Activated CD4-positive, alpha-beta T cell treated with anti-CD3 and anti-CD28 coated beads for 24 hours (primary cell): Measurements from ENCODE around the gene ZFAND3.

Source experiments
- DNase-seq, 2 donors: peaks; one replicate each; pipeline ENCODE4 v3.0.0-alpha.2; 2020; ENCODE audit warnings: low read depth in 2 of 2

The ZFAND3 gene

GRCh38 chr6:37819177-37819801 lies at the start of gene ZFAND3:
TSS of gene ZFAND3 (plus strand) at chr6:37819727. CDS start at chr6:37819946, 219 bp downstream.
- peak; percentile 85 to 90 for DNase-seq

GRCh38 chr6:37774028-37774680 lies 45.4 kb upstream of the ZFAND3 start:
- DNase-seq: no peak

GRCh38 chr6:37776566-37776965 lies 43.0 kb upstream of the ZFAND3 start:
- DNase-seq: no peak

GRCh38 chr6:37777272-37777834 lies 42.2 kb upstream of the ZFAND3 start:
- no peak for DNase-seq

- DNase-seq: no peak
These were observed 40.3 kb upstream of the ZFAND3 start for GRCh38 chr6:37779111-37779800.

GRCh38 chr6:37779902-37780628 lies 39.5 kb upstream of the ZFAND3 start:
- DNase-seq: no peak

GRCh38 chr6:37781788-37782187 lies 37.7 kb upstream of the ZFAND3 start:
- no peak for DNase-seq

- DNase-seq: no peak
These were observed 36.3 kb upstream of the ZFAND3 start for GRCh38 chr6:37783025-37783855.

- no peak for DNase-seq
These were observed 35.5 kb upstream of the ZFAND3 start for GRCh38 chr6:37783856-37784584.

- no peak for DNase-seq
These were observed 35.0 kb upstream of the ZFAND3 start for GRCh38 chr6:37784585-37784967.

GRCh38 chr6:37785002-37785662 lies 34.4 kb upstream of the ZFAND3 start:
- DNase-seq: no peak

GRCh38 chr6:37785663-37786270 lies 33.8 kb upstream of the ZFAND3 start:
- DNase-seq: no peak

GRCh38 chr6:37787216-37787615 lies 32.3 kb upstream of the ZFAND3 start:
- no peak for DNase-seq

- no peak for DNase-seq
These were observed 31.3 kb upstream of the ZFAND3 start for GRCh38 chr6:37788259-37788658.

GRCh38 chr6:37791156-37791919 lies 28.2 kb upstream of the ZFAND3 start:
- DNase-seq: peak; percentile 78 to 80

- no peak for DNase-seq
These were observed 27.0 kb upstream of the ZFAND3 start for GRCh38 chr6:37792457-37793033.

GRCh38 chr6:37793067-37793466 lies 26.5 kb upstream of the ZFAND3 start:
- no peak for DNase-seq

- no peak for DNase-seq
These were observed 24.7 kb upstream of the ZFAND3 start for GRCh38 chr6:37794825-37795224.
